HG03039 (cell line): Measurements from ENCODE around the gene FAIM2.

ENCODE experiments used
- ATAC-seq: cut with Tn5 transposase; IDR thresholded peaks from one replicate; pipeline ENCODE4 v1.9.1; 2021; ENCODE audit warnings: mild to moderate bottlenecking, moderate library complexity; ENCODE audit not compliant: unreplicated experiment

The FAIM2 gene

DNA sequence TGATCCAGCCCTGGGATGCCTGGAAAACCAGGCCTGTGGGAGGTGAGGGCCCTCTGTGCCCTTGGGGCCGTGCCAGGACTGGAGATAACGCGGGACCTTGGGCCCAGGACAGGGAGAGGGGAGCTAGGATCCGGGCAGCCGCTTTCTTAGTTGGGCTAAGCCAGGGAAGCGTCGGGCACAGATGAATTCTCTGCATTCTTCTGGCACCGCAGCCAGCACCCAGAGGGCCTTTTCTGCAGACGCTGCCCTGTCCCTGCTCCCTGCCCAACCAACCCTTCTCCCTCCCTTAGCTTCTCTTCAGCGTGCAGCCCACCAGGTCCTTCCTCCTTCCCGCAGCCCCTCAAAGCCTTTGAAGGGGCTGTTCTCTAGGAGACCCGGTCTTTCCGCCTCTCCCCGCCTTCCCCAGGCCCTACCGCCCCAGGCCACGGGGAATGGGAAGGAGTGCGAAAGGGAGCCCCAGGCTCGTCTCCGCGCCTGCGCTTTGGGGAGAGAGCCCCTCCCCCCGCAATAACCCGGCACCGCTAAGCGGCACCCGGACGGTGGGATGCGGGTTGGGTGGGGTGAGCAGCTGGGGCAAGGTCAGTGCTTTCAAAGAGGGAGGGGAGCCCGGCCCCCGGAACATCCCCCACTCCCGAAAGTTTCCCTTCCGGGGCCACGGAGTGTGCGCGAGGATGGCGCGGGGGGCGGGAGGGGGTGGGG is 76.2 kb downstream of the FAIM2 start:
- peak; percentile 15 for ATAC-seq

DNA sequence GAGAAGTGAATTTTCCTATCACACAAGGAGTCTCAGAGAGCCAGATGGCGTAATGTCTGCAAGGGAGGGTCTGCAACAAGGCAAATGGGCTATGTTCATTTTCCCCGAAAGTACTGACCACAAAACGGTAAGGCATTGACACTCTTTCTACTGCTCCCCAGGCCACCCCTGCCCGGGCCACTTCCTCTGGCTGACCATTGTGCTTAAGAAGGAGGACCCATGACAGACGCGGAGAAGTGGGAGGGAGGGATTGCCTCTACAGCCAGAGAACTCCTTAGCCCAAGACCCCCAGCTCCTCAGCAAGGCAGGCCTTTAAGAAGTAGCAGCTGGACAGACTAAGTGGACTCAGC is 76.7 kb downstream of the FAIM2 start:
- ATAC-seq, result no peak

DNA sequence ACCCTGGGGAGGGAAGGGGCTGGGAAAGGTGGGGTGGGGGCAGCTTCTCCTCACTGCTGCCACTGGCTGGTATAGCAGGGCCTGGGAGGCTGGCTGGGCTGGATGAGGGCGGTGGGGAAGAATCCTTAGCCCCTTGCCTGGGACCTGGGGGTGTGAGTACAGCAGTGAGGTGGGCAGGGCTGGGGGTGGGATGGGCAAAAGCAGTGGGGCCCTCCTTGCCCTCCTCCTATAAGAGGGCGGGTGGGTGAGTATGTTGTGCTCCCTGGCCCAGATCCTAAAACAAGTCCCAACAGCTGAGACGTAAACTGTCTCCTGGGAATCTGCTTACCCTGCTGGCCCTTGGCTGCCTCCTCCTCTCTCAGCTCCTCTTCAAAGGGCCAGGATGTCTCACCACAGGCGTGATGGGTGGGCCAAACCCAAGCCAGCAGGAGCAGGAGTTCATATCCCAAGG is 77.7 kb downstream of the FAIM2 start:
- ATAC-seq, result no peak

DNA sequence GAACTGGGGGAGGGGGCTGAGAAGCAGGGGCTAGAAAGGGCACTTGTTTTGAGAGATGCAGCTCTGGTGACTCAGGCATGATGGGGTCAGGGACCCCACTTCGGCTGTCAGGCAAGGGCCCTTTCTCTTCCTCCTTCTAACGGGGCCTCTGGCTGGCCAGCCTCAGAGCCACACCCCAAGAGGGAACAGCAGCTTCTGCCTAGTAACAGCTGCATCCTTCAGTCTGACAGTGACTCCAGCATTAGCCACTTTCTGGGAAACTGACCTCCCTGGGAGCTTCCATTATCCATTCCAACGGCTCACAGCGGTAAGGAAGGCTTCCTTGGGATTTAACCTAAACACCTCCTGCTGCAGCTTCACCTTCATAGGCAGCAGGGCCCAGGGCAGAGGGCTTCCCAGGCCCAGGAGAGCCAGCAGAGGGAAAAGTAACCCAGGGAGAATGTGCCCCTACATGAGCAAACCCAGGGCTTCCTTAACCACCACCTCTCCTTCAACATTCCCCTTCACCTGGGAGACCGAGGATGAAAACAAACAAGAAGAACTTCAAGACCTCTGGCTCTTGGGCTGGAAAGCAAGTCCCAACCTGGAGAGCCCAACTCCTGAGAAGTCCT is 78.2 kb downstream of the FAIM2 start:
- no peak for ATAC-seq

DNA sequence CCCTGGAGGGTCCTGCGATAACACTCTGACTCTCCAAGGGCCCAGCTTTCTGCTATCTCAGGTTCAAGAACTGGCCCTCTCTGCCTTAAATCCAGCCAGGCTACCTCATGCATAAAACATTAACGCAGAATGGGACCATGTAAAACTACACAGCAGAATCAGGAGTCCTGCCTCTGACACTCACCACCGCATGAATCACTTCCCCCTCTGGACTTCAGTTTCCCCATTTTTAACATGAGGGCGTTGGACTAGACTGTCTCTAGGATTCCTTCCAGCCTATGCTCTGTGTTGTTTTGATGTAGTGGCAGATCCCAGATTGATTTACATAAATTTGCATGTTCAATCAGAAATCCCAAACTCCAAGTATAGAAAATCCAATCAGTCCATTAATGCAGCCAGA is 78.8 kb downstream of the FAIM2 start:
- ATAC-seq, result no peak

DNA sequence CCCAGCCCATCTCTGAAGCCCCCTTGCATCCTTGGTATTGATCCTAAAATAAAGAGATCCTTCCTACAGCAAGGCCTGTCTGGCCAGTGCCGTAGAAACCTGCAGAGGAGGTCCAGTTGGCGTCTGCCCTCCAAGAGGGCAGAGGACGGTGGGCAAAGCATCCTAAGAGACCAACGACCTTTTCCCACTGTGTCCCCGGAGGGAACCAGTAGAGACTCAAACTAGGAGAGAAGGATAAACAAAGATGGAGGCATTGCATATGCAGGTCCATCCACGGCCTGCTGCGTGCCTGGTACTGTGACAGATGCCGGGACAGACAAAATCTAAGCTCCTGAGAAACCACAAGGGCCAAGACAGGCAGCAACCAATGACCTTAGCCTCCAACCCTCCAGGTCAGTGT is 79.3 kb downstream of the FAIM2 start:
- no peak for ATAC-seq

DNA sequence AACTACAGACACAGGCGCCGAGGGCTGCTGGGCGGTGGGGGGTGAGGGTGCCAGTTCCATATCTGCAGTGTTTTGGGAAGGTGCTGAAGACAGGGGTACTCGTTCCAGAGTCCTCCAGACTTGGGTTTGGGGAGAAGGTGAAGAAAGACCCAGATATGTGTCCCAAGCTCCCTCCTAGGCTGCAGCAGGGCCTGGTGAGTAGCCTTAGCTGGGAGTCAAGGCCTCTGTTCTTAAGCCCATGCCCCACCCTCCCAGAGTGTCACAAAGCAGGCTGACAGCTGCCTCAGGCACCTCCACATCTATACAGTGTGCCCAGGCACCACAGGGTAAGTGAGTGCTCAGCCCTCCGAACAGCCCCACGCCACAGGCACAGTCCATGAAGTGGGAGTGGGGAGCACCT is 79.7 kb downstream of the FAIM2 start:
- no peak for ATAC-seq

DNA sequence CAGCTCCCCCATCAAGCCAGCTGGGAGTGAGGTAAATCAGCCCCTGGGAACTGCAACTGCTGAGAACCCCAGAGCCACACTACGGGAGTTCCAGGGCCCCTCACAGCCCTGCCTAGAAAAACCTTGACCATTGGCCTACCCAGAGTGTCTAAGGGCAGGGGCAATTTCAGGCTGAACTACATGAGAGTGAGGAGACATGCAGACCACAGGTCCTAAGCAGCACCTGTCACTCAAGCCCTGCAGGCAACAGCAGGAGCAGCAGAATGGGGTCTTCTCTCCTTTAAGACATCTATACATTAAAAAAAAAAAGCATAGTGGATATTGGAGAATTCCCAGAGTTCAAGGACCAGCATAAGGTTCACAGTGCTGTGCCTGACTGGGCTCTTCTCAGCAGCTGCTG is 80.3 kb downstream of the FAIM2 start:
- no peak for ATAC-seq

DNA sequence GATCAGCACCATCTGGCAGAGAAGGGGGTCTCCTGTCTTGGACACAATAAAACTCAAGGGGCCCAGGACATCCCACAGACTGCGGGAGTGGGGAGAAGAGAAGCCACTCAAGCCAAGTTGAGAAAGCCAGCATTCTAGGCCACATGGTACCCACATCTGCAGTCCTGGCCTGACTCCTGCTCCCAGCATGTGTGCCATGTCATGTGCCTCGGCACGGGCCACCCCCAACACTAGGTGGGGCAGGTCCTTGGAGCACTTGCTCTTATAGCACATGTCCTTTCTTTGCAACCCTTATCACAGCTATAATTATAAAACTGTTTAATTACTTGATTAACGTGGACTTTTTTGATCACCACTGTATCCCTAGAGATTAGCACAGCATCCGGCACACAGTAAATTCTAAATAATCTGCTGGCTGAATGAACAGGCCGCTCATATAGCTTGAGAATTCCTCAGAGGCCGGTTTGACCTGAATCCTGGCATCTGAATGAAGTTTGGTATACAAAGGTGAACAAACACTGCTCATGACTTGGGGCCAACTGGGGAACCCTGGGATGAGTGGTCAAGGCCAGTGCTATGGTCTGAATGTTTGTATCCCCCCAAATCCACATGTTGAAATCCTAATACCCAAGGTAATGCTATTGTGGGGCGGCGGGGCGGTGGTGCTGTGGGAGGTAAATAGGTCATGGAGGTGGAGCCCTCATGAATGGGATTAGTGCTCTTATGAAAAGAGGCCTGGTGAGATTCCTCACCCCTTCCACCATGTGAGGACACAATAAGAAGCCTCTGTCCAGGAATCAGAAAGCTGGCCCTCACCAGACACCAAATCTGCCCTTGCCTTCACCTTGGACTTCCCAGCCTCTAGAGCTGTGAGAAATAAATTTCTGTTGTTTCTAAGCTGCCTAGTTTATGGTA is 82.1 kb downstream of the FAIM2 start:
- no peak for ATAC-seq

DNA sequence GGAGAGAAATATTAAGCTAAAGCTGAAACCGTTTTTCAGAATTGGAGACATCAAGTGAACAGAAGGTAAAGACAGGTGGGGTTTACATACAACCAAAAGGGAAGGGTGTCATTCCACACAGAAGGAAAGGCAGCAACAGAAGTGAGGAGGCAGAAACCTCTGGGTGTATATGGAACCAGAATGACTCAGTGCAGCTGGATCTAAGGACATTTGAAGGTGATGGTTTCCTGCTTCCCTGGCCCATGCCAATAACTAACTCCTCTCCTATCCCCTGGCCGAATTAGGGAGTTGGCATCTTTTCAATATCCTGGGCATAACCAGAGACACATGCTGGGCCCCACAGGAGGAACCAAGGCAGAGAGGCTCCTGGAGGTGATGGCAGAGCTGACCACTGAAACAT is 83.9 kb downstream of the FAIM2 start:
- ATAC-seq, result no peak

DNA sequence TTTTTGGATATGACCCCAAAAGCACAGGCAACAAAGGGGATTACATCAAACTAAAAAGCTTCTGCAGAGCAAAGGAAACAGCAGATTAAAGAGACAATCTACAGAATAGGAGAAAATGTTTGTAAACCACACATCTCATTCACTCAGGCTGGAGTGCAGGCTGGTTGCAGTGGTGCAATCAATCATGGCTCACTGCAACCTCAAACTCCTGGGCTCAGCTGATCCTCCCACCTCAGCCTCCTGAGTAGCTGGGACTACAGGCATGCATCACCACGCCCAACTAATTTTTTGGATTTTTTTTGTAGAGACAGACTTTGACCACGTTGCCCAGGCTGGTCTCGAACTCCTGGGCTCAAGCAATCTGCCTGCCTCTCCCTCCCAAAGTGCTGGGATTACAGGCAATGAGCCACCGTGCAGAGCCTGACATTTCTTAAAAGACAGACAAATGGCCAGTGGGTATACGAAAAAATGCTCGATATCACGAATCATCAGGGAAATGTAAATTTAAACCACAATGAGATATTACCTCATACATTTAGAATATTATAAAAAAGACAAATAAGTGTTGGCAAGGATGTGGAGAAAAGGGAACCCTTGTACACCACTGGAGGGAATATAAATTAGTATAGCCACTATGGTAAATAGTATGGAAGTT is 85.3 kb downstream of the FAIM2 start:
- ATAC-seq, result no peak
